H1 (cell line): Measurements from ENCODE around the gene CMPK2. TPM values are rescaled to one million over a fixed set of nuclear protein-coding genes. Genes with fewer than 3 reads are reported as not detected.

Source experiments
- CHD1 ChIP-seq: IDR thresholded peaks from 2 replicates; pipeline ENCODE4 v1.6.1; 2012; ENCODE audit warnings: low read depth, low read length, improper control_type of control experiment
- CHD7 ChIP-seq: fragments of 300-600 bp; sonication (generic); IDR thresholded peaks from 2 replicates; pipeline ENCODE4 v1.7.1; 2012; ENCODE audit warnings: low read length, moderate library complexity, mild to moderate bottlenecking, inconsistent platforms; ENCODE audit not compliant: insufficient replicate concordance
- EZH2 ChIP-seq: fragments of 200-600 bp; sonication (generic); IDR thresholded peaks from 2 replicates; pipeline ENCODE4 v1.7.1; 2012; ENCODE audit warnings: low read depth, mild to moderate bottlenecking, moderate library complexity, low read length, inconsistent platforms; ENCODE audit not compliant: severe bottlenecking
- polyA plus RNA-seq, 7 experiments: library from polyadenylated mRNA; depleted of rRNA in 3 of 7; stranded (reverse) in 5 of 7; unstranded in 2 of 7; fragments of >200 nt in 5 of 7; fragments of 200-250 nt in 2 of 7; gene quantifications; 1 replicate in 5 of 7; 2 replicates in 1 of 7; 4 replicates in 1 of 7; pipeline versions ENCODE4 v1.2.1 to v1.2.3, GENCODE V29; 2011 to 2013; ENCODE audit warnings: missing spikeins in 2 of 7, mixed read lengths in 2 of 7
- total RNA-seq: library from RNA; stranded (reverse); fragmentation: NEBNext Ultra II Directional; extraction: Animal tissue kit (Norgen Biotek cat#: 25700); gene quantifications from 2 replicates; pipeline ENCODE4 v1.2.1, GENCODE V29; 2021

CMPK2 gene
- total and polyA plus RNA-seq, 2 of the 8 experiments (the other 6 are each of a cell fraction or from before 2014, with no cell fraction given) = 0.28 to 0.53 TPM

DNA sequence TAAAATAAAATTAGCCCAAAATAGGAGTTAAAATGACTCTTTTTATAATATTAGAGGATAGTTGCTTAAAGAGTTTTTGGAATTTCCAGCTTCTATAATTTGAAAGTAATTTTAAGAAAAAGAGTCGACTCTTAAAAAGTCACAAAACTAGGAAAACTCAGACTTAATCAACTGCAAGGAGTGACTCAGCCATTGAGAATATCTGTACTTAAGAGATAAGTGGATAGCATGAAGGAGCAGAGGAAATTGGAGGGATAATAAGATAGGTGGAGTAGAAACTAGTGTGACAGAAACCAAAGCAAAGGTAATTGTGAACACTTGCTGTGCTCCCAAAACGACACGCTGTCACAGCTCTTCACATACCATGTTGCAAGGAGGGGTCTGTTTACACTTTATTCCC lies 20.3 kb upstream of the CMPK2 start (continued):
- TF ChIP-seq CHD7 = no peak
- TF ChIP-seq CHD1 = no peak
- no peak for TF ChIP-seq EZH2
